PC-3 (cell line): ENCODE measurements around the gene SNRNP70. TPM values are rescaled to one million over a fixed set of nuclear protein-coding genes. Genes with fewer than 3 reads are reported as not detected.

ENCODE experiments used
- ATAC-seq: fragments of 200-7000 bp; cut with Tn5 transposase; 2 replicates; pipeline ENCODE4 v1.9.1; 2020; ENCODE audit warnings: mild to moderate bottlenecking, moderate library complexity
- BruUV-seq: library from RNA; stranded (reverse); fragments of 400-500 nt; replicated peaks from 2 replicates; lab custom pipeline; 2021; lab: Mats Ljungman, UMichigan
- CTCF ChIA-PET: fragments of 300-600 bp; sonication (Branson Sonifier 250); formaldehyde crosslinking; loops from one replicate; lab custom pipeline; 2022; ENCODE audit warnings: antibody characterized with exemption; lab: Charles Lee
- POLR2A ChIA-PET: fragments of 300-600 bp; sonication (Branson Sonifier 250); formaldehyde crosslinking; loops from one replicate; lab custom pipeline; 2022; ENCODE audit warnings: antibody characterized with exemption; ENCODE audit not compliant: unreplicated experiment; lab: Charles Lee
- DNase-seq: peaks from one replicate; pipeline ENCODE4 v3.0.0-alpha.2; 2015
- H2AFZ ChIP-seq: fragments of 300-600 bp; sonication (generic); 2 replicates; pipeline ENCODE4 v1.6.0; 2016; ENCODE audit warnings: antibody characterized with exemption, low read length
- H3F3A ChIP-seq: fragments of 300-600 bp; sonication (generic); one replicate; pipeline ENCODE4 v1.6.0; 2017; ENCODE audit warnings: antibody characterized with exemption, low read length, control low read depth, mild to moderate bottlenecking; ENCODE audit not compliant: unreplicated experiment
- H3K27ac ChIP-seq: fragments of 300-600 bp; sonication (generic); 2 replicates; pipeline ENCODE4 v1.5.1; 2016; ENCODE audit warnings: mild to moderate bottlenecking, low read length
- H3K27me3 ChIP-seq: fragments of 300-600 bp; sonication (generic); 2 replicates; pipeline ENCODE4 v1.6.1; 2016; ENCODE audit warnings: low read length, mixed read lengths
- H3K36me3 ChIP-seq: fragments of 300-600 bp; sonication (generic); 2 replicates; pipeline ENCODE4 v1.6.1; 2016; ENCODE audit warnings: low read depth, mixed run types, low read length, mixed read lengths
- H3K4me1 ChIP-seq: fragments of 300-600 bp; sonication (generic); 2 replicates; pipeline ENCODE4 v1.5.1; 2016; ENCODE audit warnings: low read length; ENCODE audit not compliant: insufficient read depth
- H3K4me2 ChIP-seq: fragments of 300-600 bp; sonication (generic); 2 replicates; pipeline ENCODE4 v1.6.0; 2016; ENCODE audit warnings: low read length
- H3K4me3 ChIP-seq: fragments of 300-600 bp; sonication (generic); 2 replicates; pipeline ENCODE4 v1.5.1; 2016; ENCODE audit warnings: mild to moderate bottlenecking, low read length, mixed read lengths
- H3K79me2 ChIP-seq: fragments of 300-600 bp; sonication (generic); 2 replicates; pipeline ENCODE4 v1.6.1; 2017; ENCODE audit warnings: low read length, mixed read lengths
- H3K9ac ChIP-seq: fragments of 300-600 bp; sonication (generic); 2 replicates; pipeline ENCODE4 v1.6.0; 2016; ENCODE audit warnings: mild to moderate bottlenecking, low read length
- H3K9me2 ChIP-seq: fragments of 300-600 bp; sonication (generic); replicated peaks from 2 replicates; pipeline ENCODE4 v1.6.1; 2016; ENCODE audit warnings: mixed run types, low read length, mixed read lengths
- H3K9me3 ChIP-seq: fragments of 300-600 bp; sonication (generic); 2 replicates; pipeline ENCODE4 v1.6.1; 2016; ENCODE audit warnings: low read length, mixed read lengths
- H4K20me1 ChIP-seq: fragments of 300-600 bp; sonication (generic); 2 replicates; pipeline ENCODE4 v1.6.1; 2016; ENCODE audit warnings: low read length, mixed read lengths
- EZH2 ChIP-seq: fragments of 300-600 bp; sonication (generic); IDR thresholded peaks from one replicate; pipeline ENCODE4 v1.6.1; 2017; ENCODE audit warnings: antibody characterized with exemption, mild to moderate bottlenecking, low read length; ENCODE audit not compliant: unreplicated experiment
- EZH2phosphoT487 ChIP-seq: fragments of 300-600 bp; sonication (generic); IDR thresholded peaks from 2 replicates; pipeline ENCODE4 v1.6.1; 2018; ENCODE audit warnings: mild to moderate bottlenecking, antibody characterized with exemption, low read length, borderline replicate concordance
- intact Hi-C: fragments of 100-400 bp; cut with micrococcal nuclease; formaldehyde crosslinking; loops from 2 replicates; pipeline ENCODE4 v1.9.0; 2023
- total RNA-seq: library from RNA; depleted of rRNA; stranded (reverse); fragments of >200 nt; gene quantifications from 2 replicates; pipeline ENCODE4 v1.2.3, GENCODE V29; 2014
- TF ChIP-seq, protein P1 (sequence below): fragments of 300-600 bp; sonication (generic); conservative IDR thresholded peaks from 2 replicates; pipeline ENCODE4 v1.5.1; 2017; ENCODE audit warnings: antibody characterized with exemption, low read depth, mild to moderate bottlenecking, low read length

Gene SNRNP70
- total RNA-seq, 1 experiment from 2014 or later = 367 TPM

DNA sequence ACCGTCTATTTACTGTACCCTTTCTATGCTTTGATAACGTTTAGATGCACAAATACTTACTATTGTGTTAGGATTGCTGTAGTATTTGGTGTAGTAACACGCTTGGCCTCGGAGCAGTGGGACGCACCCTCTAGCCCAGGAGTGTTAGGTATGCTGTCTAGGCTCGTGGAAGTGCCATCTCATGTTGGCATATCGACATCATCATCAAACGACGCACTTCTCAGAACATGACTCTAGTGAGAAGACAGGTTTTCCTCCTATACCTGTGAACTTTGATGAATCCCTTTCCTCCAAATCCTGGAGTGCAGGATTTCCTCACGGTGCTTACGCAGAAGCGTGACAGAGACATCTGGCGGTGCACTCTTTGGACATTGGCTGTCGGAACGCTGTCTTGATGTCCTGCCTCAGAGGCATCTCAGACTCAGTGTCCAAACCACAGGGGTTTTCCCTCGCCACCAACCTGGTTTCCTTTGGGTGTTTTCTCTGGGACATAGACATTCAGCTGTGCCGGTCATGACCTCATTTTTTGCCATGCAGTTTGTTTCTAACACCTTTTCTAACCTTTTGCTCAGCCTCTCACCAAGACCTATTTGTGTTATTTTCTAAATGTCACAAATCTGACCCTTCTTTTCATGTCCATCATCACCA, 6.3 kb downstream of the SNRNP70 start:
- peaks cover 44% of the 10 kb centered on the region for H4K20me1 ChIP-seq
- no TSS peak for BruUV-seq
- no peak overlapping the region for H3K9ac ChIP-seq
- H3K36me3 ChIP-seq = peaks cover 33% of the 10 kb centered on the region
- ATAC-seq (no peak), DNase-seq (no peak)
- no peaks in the 10 kb centered on the region for H3F3A ChIP-seq
- POLR2A ChIA-PET = no interaction called here
- CTCF ChIA-PET = no interaction called here
- intact Hi-C loops = no loop called here
- TF ChIP-seq EZH2phosphoT487 (no peak), EZH2 (no peak)
- TF ChIP-seq, protein P1, sequence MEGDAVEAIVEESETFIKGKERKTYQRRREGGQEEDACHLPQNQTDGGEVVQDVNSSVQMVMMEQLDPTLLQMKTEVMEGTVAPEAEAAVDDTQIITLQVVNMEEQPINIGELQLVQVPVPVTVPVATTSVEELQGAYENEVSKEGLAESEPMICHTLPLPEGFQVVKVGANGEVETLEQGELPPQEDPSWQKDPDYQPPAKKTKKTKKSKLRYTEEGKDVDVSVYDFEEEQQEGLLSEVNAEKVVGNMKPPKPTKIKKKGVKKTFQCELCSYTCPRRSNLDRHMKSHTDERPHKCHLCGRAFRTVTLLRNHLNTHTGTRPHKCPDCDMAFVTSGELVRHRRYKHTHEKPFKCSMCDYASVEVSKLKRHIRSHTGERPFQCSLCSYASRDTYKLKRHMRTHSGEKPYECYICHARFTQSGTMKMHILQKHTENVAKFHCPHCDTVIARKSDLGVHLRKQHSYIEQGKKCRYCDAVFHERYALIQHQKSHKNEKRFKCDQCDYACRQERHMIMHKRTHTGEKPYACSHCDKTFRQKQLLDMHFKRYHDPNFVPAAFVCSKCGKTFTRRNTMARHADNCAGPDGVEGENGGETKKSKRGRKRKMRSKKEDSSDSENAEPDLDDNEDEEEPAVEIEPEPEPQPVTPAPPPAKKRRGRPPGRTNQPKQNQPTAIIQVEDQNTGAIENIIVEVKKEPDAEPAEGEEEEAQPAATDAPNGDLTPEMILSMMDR = no peak
- H3K4me3 ChIP-seq = no peak overlapping the region
- H3K9me3 ChIP-seq = no peaks in the 10 kb centered on the region
- H3K79me2 ChIP-seq = peaks cover 73% of the 10 kb centered on the region
- H3K27ac ChIP-seq = no peak overlapping the region
- H3K4me1 ChIP-seq = no peaks in the 10 kb centered on the region; the same call in 1 of the 2 replicates
- H3K4me2 ChIP-seq = no peak overlapping the region
- H2AFZ ChIP-seq = no peak overlapping the region
- H3K9me2 ChIP-seq = no peaks in the 10 kb centered on the region
- no peaks in the 10 kb centered on the region for H3K27me3 ChIP-seq

DNA sequence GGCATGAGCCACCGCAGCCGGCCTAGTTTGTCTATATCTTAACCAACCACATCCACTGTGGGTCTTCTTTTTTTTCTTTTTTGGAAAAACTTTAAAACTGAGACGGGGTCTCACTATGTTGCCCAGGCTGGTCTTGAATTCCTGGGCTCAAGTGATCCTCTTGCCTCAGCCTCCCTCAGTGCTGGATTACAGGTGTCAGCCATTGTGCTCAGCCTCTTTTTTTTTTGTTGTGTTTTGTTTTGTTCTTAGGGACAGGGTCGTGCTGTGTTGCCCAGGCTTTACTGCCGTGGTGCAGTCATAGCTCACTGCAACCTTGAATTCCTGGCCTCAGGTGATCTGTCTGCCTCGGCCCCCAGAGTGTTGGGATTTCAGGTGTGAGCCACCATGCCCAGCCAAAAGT, 7.4 kb downstream of the SNRNP70 start:
- POLR2A ChIA-PET = no interaction called here
- Histone ChIP-seq H3K4me1 (peaks cover 8% of the 10 kb centered on the region), H3K9me3 (no peaks in the 10 kb centered on the region), H2AFZ (no peak overlapping the region), H3K79me2 (peaks cover 62% of the 10 kb centered on the region), H3K4me2 (no peak overlapping the region), H3K9ac (no peak overlapping the region), H3K9me2 (no peaks in the 10 kb centered on the region), H3K27ac (no peak overlapping the region), H3K27me3 (no peaks in the 10 kb centered on the region), H3F3A (peaks cover 6% of the 10 kb centered on the region), H4K20me1 (peaks cover 38% of the 10 kb centered on the region), H3K36me3 (peaks cover 28% of the 10 kb centered on the region), H3K4me3 (no peak overlapping the region)
- BruUV-seq = no TSS peak
- ATAC-seq (no peak), DNase-seq (no peak)
- intact Hi-C loops = no loop called here
- TF ChIP-seq, protein P1 = no peak
- TF ChIP-seq EZH2 = no peak
- TF ChIP-seq EZH2phosphoT487 = no peak
- CTCF ChIA-PET = no interaction called here
